ENCODE measurements around the gene TRUB1.

The TRUB1 gene

DNA sequence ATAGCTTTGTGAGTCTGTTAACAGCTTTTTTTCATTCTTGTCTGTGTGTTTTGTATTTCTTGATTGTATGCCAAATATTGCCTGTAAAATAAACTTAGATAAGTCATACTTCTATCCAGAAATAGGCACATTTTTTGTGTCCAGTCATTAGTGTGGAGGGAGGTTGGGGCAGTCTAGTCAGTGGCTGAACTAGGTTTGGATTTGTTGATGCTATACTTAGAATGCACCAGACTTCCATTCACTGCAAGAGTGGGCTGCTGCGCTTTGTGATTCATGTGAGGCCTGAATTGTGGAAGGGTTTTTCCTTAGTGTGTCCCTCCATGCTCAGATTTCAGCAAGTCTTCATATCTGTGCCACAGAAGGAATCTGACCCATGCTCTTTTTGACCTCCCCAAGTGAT is 50.0 kb downstream of the TRUB1 start:
- DNase-seq = no peak

- no peak for DNase-seq
Observed at GRCh38 chr10:114990586-114990985, 52.6 kb downstream of the TRUB1 start.

DNA sequence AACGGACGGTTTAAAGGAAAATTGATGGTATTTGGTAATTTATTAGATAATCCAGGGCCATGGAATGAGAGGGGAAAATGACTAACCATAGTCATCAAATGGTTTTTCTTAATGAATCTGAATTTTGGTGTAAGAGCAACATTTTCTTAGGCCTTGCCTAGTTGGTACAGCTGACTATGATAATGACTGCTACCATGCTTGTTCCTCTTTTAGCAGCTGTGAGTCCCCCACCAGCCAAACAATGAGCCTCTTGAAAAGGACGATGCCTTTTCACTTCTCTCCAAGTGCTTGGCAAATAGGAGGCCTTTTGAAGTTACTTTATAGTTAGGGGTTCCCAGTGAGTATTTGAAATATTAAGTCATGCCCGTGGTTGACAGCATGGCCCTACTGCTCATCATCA is 53.0 kb downstream of the TRUB1 start:
- no peak for DNase-seq

DNA sequence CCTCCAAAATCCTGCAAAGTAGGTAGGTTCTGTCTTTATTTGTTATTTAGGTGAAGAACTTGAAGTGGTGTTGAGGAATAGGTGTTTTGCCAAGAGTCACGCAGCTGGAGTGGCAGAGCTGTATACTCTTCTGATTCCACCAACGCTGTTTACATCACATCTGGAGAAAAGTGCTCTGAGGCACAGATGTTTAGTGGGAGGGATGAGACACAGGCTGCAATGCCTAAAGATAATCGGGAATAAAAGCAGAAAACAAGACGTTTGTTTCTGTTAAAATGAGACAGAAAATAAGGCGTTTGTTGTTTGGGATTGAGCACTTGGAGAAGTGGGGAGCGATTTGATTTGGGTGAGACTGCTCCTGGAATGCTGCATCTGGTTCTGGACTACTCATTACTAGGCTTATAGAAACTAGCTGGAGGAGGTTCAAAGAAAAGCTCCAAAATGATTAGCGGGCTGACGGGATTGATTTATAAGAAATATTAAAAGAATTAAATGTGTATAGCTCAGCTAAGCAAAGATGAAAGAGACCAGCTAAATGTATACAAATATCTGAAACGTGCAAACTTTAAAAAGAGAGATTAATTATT is 54.3 kb downstream of the TRUB1 start:
- DNase-seq = no peak

GRCh38 chr10:114995468-114996247 is 57.7 kb downstream of the TRUB1 start:
- no peak for DNase-seq

DNA sequence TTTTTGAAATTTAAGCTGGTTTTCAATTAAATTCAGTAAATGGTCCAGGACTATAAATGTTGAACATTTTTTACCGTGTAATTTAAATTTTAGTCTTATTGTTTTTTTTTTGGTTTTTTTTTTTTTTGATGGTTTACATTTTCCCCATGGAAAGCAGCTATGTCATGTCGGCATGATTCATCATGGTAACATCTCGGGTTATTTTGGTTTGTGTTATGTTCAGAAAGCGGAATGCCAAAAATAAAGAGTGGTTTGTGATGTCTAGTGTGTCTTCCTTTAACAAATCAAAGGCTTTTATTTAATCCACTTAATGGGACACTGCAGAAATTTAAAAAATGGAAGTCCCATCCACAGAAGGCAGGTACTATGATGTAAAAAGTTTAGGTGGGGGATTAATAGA is 58.5 kb downstream of the TRUB1 start:
- DNase-seq = no peak

DNA sequence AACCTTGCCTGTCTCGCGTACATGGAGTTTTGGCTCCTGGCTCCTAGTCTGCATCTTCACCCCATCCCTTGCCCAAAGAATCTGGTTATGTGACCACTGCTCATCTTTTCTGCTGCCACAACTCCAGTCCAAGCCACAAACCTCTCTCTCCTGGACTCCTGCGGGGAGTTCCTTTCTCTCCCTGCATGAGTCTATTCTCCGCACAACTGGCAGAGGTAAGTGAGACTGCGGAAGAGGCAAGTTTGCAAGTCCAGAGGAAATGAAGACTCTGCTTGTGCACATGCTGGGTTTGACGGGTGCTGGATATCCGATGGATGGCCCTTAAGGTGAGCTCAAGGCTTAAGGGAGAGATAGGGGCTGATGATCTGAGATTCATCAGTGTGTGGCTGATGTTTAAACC is 61.0 kb downstream of the TRUB1 start:
- DNase-seq = no peak

DNA sequence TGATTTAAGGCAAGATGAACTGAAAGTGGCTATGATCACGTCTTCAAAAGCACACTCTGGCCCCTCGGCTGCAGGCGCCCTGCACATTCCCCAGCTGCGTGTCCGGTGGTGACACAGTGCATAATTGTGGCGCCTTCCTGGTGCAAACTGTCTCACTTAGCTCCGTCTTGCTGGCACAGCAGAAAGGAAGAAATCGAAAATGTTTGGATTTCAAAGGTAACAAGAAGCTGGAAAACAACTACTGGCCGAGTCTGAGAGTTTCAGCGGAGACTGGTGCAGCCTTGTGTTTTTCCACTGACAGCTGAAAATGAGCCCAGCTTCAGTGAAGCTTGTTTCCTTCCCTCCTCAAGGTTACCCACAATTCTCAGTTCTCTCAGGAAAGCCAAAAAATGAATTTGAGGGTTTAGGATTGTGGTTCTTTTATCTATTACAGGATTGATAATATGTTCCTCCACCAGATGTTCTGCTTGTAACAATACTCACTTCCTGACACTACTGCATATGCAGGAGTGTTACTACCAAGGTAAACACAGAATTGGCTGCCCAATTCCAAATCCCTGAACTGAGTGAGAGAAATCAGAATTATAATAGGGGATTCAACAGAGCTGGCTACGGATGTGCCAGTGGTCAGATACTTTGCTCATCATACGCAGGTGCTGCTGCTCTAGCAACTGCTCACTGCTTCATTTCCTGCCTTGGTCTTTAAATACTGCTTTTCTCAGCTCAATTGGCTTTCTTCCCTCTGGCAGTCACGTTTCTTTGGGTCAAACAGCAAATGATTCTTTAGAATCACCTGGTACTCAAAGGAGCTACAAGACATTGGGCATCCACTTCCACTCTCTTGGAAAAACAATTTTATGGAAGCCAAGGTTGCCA is 63.7 kb downstream of the TRUB1 start:
- DNase-seq = no peak

GRCh38 chr10:115003396-115003795 is 65.4 kb downstream of the TRUB1 start:
- no peak for DNase-seq

DNA sequence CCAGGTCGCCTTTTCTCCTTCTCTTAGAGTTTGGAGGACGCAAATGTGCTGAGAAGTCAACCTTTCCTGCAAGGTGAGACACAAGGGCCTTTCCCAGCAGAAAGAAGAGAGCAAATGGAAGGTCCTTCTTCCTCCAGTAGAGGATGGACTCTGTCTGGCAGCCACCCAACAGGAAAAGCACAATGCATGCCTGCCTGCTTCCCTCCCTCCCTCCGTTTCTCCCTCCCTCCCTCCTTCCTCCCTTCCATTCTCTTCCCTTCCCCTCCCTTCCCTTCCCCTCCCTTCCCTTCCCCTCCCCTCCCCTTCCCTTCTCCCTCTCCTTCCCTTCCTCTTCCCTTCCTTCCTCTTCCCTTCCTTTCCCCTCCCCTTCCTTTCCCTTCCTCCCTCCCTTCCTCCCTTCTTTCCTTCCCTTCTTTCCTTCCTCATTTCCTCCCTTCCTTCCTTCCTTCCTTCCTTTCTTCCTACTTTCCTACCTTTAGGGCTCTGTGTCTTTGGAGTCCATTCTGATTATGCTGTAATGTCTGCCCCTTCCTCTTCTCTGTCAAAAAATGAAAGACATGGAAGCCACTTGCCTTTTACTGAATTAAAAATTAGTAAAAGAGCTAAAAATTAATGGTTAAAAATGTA is 66.4 kb downstream of the TRUB1 start:
- DNase-seq = no peak

- DNase-seq = no peak
Observed at GRCh38 chr10:115005771-115006170, 67.8 kb downstream of the TRUB1 start.

DNA sequence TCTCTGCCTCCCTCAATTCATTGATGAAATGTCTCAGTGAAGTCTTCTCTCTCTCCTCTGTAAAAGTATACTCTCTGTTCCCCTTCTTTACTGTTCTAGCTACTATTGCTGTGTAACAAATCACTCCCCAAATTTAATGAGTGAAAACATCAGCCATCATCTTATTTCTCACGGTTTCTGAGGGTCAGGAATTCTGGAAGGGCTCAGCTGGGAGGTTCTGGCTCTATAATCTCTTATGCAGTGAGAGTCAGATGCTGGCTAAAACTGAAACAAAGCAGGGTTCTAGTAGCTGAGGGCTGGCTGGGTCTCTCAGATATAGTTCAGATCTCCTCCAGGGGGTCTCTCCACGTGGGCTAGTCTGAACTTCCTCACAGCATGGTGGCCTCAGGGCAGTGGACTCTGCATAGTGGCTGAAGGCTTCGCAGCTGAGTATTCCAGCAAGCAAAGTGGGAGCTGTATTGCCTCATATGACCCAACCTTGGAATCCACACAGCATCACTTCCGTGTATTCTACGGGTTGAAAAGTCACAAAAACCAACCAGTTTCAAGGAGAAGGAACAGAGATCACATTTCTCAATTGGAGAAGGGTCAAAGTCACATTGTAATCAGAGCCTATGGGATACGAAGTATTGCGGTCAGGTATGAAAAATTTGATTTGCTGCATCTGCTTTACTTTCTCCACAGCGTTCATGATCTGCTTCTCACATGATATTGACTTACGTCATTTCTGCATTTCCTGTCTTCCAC is 80.4 kb downstream of the TRUB1 start:
- DNase-seq = no peak

- DNase-seq = no peak
Observed at GRCh38 chr10:115020449-115020848, 82.5 kb downstream of the TRUB1 start.

- DNase-seq = no peak
Observed at GRCh38 chr10:115022733-115023132, 84.7 kb downstream of the TRUB1 start.

GRCh38 chr10:115023715-115024114 is 85.7 kb downstream of the TRUB1 start:
- DNase-seq = no peak

DNA sequence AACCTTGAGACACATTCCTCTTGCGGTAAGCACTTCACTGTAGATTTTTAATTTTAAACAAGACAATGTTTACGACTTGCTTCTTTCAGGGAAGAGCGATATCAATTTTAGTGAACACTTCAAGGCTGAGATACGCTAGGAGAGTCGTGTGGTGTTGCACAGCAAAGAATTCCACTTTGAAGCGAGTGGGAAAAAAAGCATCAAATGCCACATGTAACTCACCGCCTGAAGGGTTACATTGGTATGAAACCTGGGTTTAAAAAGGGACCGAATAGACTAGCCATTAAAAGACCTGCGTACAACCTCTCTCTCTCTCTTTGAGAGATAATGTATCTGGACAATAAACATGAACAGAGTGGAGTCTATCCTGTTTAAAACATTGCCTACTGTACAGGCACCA is 86.4 kb downstream of the TRUB1 start:
- DNase-seq = no peak

DNA sequence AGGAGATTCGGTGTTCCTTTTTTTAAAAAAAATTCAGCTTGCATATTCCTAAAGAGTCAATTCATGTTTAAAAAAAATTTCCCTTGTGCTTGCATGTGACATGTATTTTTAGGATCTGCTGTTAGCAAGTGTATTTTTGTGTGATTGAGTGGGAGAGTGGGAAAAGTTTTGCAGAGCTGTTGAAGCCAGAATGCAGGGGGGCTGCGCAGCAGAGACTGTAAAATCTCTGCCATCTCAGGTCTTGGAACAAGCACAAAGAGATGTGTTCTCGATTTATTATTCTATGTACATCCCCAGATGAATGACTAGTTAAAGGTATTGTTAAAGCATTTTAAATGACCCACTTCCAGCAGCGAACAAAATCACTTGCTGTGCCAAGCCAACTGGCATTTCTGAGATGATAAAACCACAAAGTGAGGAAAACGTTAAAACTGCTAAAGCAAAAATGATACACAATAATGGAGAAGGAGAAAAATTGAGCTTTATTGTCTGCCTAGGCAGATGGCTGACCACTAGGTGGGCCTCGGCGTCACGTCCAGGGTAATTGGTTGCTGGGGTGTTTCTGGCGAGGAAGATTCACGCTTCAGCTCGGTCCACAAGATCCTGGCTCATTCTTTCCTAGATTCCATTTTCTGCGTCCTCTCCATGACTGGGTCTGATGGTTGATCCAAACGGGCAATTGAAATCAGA is 88.2 kb downstream of the TRUB1 start:
- no peak for DNase-seq

GRCh38 chr10:115026746-115027140 is 88.7 kb downstream of the TRUB1 start:
- DNase-seq = no peak

All from activated CD4-positive, alpha-beta T cell treated with anti-CD3 and anti-CD28 coated beads, Interleukin-2, Interleukin-6, amounts not matched to agents 100 ng/mL and 50 ng/mL, durations not matched to agents 16 hours and 8 hours (primary cell).